ENCODE data around the gene OSCP1. TPM values are rescaled to one million over a fixed set of nuclear protein-coding genes. Genes with fewer than 3 reads are reported as not detected.

The OSCP1 gene
- total and polyA plus RNA-seq, 10 donors = 0.70 to 3.3 (median 1.4) TPM

DNA sequence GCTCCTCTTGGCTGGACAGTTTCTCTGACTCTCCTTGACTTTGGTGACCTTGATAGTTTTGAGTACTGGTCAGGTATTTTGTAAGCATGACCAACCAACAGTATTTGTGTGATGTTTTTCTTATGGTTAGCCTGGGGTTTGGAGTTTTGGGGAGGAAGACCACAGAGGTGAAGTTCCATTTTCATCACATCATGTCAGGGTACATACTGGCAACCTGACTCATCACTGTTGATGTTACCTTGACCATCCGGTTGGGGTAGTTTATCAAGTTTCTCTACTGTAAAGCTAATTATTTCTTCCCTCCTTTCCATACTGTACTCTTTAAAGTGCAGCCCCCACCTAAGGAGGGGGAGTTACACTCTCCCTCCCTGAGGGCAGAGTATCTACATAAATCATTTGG lies 13.4 kb downstream of the OSCP1 start:
- Histone ChIP-seq H3K9me3 (no peaks in the 10 kb centered on the region), H3K27me3 (replicated peaks in 1 of 7) (no peaks in the 10 kb centered on the region), H3K36me3 (peaks cover 0 to 7% (median 0%) of the 10 kb centered on the region in 6 donors), H3K4me1 (no peaks in the 10 kb centered on the region), H3K4me3 (no peak overlapping the region), H3K27ac (no peak overlapping the region)
- intact Hi-C loops (cut with DNase I; ENCODE audit: low total_unique reads) = no loop called here
- TF ChIP-seq, protein P1, sequence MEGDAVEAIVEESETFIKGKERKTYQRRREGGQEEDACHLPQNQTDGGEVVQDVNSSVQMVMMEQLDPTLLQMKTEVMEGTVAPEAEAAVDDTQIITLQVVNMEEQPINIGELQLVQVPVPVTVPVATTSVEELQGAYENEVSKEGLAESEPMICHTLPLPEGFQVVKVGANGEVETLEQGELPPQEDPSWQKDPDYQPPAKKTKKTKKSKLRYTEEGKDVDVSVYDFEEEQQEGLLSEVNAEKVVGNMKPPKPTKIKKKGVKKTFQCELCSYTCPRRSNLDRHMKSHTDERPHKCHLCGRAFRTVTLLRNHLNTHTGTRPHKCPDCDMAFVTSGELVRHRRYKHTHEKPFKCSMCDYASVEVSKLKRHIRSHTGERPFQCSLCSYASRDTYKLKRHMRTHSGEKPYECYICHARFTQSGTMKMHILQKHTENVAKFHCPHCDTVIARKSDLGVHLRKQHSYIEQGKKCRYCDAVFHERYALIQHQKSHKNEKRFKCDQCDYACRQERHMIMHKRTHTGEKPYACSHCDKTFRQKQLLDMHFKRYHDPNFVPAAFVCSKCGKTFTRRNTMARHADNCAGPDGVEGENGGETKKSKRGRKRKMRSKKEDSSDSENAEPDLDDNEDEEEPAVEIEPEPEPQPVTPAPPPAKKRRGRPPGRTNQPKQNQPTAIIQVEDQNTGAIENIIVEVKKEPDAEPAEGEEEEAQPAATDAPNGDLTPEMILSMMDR (IDR thresholded peaks at IDR 0.05 in 8 of 11, conservative IDR thresholded peaks at IDR 0.05 in 3 of 11) = no peak
- TF ChIP-seq POLR2A (IDR thresholded peaks at IDR 0.05) = no peak
- no peak for TF ChIP-seq POLR2AphosphoS5 (IDR thresholded peaks at IDR 0.05)
- WGBS, 5 donors = 64 to 97% (median 89%) methylated on average over 1 of the region's 1 CpG
- no peak for DNase-seq

DNA sequence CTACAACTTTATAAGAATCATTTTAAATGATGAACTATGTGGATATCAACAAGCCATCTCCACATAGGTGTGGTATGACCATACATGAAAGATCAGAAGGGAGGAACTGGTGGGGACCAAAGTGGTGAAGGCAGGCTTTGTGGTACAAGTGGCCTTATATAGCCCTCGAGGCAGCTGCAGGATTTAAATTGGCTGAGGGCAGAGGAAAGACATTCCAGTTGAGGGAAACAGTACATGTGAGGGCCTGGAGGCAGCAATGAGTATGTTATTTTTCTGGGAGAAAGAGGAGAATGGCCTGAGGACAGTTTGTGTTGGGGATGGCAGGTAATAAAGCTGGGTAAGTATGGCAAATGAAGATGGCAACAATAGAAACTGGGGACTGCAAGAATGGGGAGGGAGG lies 17.1 kb downstream of the OSCP1 start:
- TF ChIP-seq POLR2AphosphoS5 (IDR thresholded peaks at IDR 0.05) (no peak), POLR2A (IDR thresholded peaks at IDR 0.05) (no peak)
- TF ChIP-seq, protein P1 (IDR thresholded peaks at IDR 0.05 in 8 of 11, conservative IDR thresholded peaks at IDR 0.05 in 3 of 11) = no peak
- Histone ChIP-seq H3K9me3 (no peaks in the 10 kb centered on the region), H3K27me3 (replicated peaks in 1 of 7) (no peaks in the 10 kb centered on the region), H3K36me3 (peaks cover 0 to 15% (median 0%) of the 10 kb centered on the region in 6 donors), H3K27ac (no peak overlapping the region), H3K4me3 (no peak overlapping the region), H3K4me1 (no peaks in the 10 kb centered on the region)
- 50 to 63% (median 62%) methylated on average over 1 of the region's 1 CpG for WGBS, 5 donors
- intact Hi-C loops (cut with DNase I; ENCODE audit: low total_unique reads) = no loop called here
- no peak for DNase-seq

DNA sequence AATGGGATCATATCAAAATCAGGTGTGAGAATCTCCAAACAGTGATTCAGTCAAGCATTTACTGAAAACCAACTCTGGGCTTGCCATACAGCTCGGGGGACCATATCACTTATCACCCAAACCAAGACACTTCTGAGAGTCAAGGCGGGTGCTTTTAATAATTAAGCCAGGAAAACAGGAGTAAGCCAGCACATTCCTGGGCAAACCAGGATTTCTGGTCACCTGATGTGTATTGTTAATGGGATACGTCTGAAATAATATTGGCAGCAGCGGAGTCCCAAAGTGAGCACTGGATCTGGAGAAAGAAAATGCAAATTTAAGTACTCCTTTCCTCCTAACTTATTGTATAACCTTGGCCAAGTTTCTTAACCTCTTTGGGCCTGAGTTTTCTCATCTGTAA lies 17.6 kb downstream of the OSCP1 start:
- DNase-seq = no peak
- Histone ChIP-seq H3K27ac (no peak overlapping the region), H3K36me3 (peaks cover 0 to 15% (median 0%) of the 10 kb centered on the region in 6 donors), H3K27me3 (replicated peaks in 1 of 7) (no peaks in the 10 kb centered on the region), H3K4me3 (no peak overlapping the region), H3K9me3 (no peaks in the 10 kb centered on the region), H3K4me1 (no peaks in the 10 kb centered on the region)
- intact Hi-C loops (cut with DNase I; ENCODE audit: low total_unique reads) = no loop called here
- TF ChIP-seq, protein P1 (IDR thresholded peaks at IDR 0.05 in 8 of 11, conservative IDR thresholded peaks at IDR 0.05 in 3 of 11) = no peak
- TF ChIP-seq POLR2A (IDR thresholded peaks at IDR 0.05) (no peak), POLR2AphosphoS5 (IDR thresholded peaks at IDR 0.05) (no peak)
- WGBS, 5 donors = 66 to 94% (median 85%) methylated on average over 4 of the region's 4 CpGs

DNA sequence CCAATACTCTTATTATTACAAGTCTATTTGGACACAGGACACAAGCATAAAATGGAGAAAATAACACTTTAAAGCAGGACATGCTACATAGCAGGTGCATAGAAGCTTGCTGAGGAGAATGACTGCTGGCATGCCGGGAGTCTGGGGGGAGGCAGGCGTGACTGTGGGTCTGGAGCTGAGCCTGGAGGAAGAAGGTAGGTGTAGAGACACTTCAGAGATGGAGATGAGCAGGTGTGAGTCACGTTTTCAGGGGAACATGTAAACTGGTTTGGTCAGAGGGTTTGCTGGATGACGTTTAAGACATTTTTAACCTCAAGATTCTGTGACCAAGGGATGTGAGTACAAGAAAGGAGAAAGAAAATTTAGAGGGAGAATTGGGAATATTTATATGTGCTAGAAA lies 24.5 kb downstream of the OSCP1 start:
- intact Hi-C loops (cut with DNase I; ENCODE audit: low total_unique reads) = no loop called here
- Histone ChIP-seq H3K9me3 (no peaks in the 10 kb centered on the region), H3K27ac (no peak overlapping the region), H3K27me3 (replicated peaks in 1 of 7) (no peaks in the 10 kb centered on the region), H3K4me1 (peaks cover 0 to 13% (median 2%) of the 10 kb centered on the region in 6 donors), H3K4me3 (no peak overlapping the region), H3K36me3 (peaks cover 0 to 9% (median 0%) of the 10 kb centered on the region in 6 donors)
- TF ChIP-seq, protein P1 (IDR thresholded peaks at IDR 0.05 in 8 of 11, conservative IDR thresholded peaks at IDR 0.05 in 3 of 11) = no peak
- TF ChIP-seq POLR2A (IDR thresholded peaks at IDR 0.05) (no peak), POLR2AphosphoS5 (IDR thresholded peaks at IDR 0.05) (no peak)
- 74 to 87% (median 78%) methylated on average over 4 of the region's 4 CpGs for WGBS, 5 donors
- DNase-seq = no peak
